LNCAP (cell line): Measurements from ENCODE around the gene FPR3.
A peak's percentile ranks its signal among the peaks of the same experiment; 100 is the strongest.

ENCODE experiments used
- TF ChIP-seq, protein P1 (sequence below): fragments of 450-650 bp; IDR thresholded peaks from 2 replicates; pipeline ENCODE4 v1.5.1; 2017; ENCODE audit warnings: mild to moderate bottlenecking

Gene FPR3

DNA sequence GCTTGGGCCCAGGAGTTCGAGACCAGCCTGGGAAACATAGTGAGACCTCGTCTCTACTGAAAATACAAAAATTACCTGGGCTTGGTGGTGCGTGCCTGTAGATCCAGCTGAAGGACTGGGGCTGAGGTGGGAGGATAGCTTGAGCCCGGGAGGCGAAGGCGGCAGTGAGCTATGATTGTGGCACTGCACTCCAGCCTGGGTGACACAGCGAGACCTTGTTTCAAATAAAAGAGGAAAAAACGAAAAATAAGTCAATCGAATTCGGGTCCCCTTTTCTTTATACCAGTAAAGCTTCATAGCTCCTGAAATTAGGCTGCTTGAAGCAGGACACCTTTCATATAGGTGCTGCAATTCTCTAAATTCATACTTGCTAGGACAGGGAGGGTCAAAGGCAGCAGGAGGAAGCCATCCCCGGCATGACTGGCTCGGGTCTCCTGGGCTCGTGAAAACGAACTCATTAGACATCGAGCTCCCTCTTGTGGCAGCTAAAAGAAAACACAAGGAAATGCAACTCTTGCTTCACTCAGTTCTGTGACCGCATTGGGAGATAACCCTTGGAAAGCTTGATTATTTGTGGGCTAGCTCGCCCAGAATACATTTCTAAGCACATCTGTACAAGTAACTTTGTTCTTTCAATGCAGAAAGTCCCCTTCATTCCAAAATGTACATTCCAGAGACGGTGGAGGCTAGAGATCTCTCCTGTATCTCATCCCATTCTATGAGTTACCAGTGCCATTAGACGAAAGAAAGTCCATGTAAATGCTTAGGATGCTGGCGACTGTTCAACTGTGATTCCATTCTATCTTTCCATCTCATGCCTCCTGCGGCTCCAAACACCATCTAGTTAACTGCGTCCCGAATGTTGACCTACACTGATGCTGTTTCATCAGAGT lies 17.1 kb upstream of the FPR3 start:
- TF ChIP-seq, protein P1, sequence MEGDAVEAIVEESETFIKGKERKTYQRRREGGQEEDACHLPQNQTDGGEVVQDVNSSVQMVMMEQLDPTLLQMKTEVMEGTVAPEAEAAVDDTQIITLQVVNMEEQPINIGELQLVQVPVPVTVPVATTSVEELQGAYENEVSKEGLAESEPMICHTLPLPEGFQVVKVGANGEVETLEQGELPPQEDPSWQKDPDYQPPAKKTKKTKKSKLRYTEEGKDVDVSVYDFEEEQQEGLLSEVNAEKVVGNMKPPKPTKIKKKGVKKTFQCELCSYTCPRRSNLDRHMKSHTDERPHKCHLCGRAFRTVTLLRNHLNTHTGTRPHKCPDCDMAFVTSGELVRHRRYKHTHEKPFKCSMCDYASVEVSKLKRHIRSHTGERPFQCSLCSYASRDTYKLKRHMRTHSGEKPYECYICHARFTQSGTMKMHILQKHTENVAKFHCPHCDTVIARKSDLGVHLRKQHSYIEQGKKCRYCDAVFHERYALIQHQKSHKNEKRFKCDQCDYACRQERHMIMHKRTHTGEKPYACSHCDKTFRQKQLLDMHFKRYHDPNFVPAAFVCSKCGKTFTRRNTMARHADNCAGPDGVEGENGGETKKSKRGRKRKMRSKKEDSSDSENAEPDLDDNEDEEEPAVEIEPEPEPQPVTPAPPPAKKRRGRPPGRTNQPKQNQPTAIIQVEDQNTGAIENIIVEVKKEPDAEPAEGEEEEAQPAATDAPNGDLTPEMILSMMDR, result peak; percentile 73

DNA sequence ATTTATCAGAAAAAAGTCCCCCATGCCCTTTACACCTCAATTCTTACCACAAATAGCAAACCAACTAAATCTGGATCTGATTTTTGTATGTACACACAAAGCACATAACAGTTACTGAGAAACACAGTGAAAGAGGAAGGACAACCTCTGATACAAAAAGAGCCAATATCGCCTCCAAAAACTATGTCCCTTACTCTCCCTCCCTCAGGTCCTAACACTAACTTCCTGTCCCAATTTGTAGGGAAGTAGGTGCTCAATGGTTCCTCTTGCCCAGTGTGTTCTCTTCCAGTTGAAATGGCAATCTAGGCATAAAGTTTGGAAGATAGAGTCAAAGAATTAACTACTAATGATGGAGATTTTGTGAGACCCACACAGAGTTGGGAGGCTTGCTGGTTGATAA lies 15.8 kb upstream of the FPR3 start:
- TF ChIP-seq, protein P1, result no peak

DNA sequence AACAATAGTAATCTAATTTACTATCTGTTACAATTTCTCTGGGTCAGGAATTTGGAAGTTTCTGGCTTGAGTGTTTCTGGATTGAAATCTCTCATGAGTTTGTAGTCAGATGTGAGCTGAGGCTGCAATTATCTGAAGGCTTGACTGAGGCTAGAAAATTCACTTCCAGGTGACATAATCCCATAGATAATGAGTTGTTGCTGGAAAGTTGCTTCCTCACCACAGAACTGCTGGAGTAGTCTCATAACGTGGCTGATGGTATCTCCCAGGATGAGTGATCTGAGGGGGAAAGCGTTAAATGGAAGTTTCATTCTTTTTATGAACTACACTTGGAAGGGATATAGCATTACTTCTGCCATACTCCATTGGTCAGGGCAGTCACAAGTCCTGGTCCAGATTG lies 15.3 kb upstream of the FPR3 start:
- TF ChIP-seq, protein P1, result no peak

DNA sequence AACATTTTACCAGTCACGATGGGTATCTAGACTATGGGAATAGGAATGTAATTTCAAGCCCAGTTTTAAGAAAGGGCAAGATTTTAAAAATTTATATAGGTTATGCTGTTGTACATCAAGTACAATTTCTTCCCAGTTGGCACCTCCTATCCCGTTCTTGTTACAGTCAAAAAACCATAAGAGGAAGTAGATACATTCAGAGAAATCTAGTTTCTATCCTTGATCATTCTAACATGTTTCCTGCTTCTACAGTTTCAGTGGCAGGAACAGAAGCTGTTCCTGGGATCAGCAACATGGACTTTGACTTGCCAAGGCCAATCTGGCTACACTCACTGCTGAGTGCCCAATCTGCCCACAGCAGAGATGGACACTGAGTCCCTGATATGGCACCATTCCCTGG lies 14.7 kb upstream of the FPR3 start:
- TF ChIP-seq, protein P1, result no peak

DNA sequence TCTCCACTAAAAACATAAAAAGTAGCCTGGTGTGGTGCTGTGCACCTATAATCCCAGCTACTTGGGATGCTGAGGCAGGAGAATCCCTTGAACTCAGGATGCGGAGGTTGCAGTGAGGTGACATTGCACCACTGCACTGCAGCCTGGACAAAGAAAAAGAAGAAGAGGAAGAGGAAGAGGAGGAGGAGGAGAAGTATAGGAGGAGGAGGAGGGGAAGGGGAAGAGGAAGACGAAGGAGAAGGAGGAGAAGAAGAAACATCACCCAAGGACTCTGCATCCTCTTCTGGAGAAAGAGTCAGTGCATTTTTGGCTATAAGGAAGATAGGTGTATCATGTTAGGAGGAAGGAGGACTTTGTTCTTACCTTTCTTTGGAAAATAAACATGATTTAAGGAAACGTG lies 13.0 kb upstream of the FPR3 start:
- TF ChIP-seq, protein P1, result no peak

DNA sequence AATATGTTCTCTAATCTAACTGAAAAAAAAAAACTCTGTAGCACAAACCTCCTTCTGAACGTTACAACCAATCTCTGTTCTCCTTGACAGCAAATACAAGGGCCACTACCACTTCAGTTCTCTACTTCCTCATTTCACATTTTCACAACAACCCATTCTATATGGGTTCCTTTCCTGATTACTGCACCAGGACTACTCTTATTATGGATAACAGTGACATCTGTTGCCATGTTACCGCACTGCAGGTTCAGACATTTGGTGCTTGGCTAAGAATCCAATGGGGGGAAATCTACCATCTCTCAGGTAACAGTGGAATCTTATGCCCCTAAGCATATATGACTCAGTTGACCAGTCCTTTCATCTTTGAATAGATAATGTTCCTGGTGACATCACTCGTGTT lies 11.6 kb upstream of the FPR3 start:
- TF ChIP-seq, protein P1, result peak; percentile 46

DNA sequence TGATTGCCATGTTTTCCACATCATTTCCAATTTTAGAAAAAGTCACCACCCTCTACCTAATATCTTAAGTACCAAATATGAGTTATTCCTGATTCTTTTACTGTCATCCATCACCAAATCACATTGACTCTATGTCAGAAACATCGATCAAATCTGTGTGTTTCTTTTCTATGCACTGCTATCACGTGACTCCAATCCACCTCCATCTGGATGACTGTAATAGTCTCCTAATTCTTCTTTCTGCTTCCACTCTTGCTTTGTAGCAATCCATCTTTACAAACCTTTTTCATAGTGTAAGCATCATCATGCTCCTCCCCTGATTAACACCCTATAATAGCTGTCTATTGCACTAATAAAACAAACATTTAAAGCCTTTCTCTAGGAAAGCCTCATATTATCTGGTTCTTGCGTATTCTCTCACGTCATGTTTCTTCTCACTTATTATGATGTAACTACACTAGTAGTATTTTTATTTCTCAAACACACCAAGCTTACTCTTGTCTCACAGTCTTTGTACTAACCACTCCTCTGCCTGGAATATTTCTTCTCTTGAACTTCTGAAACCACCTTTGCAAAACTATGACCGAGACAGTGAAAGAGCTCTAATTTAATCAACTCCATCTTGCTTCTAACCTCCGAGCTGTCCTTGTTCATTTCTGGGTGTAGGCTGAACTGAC lies 10.7 kb upstream of the FPR3 start:
- TF ChIP-seq, protein P1, result no peak
